ENCODE data around the gene GOLGA7B.

GOLGA7B gene

GRCh38 chr10:97898429-97898828, 48.8 kb downstream of the GOLGA7B start:
- no peak overlapping the region for H3K9ac ChIP-seq (ENCODE audit: low read length)
- H3K4me1 ChIP-seq (ENCODE audit: low read length) = no peaks in the 10 kb centered on the region
- no peaks in the 10 kb centered on the region for H3K9me3 ChIP-seq (ENCODE audit: insufficient read depth, low read length)
- H3K4me3 ChIP-seq (ENCODE audit: low read length) = no peak overlapping the region
- H3K79me2 ChIP-seq (ENCODE audit: low read length) = no peaks in the 10 kb centered on the region
- H2AFZ ChIP-seq (ENCODE audit: low read depth, low read length) = no peak overlapping the region
- no peak overlapping the region for H3K27ac ChIP-seq (ENCODE audit: low read length)
- no peaks in the 10 kb centered on the region for H3K36me3 ChIP-seq (replicated peaks; ENCODE audit: low read depth, low read length)
- no peak for TF ChIP-seq EZH2phosphoT487 (IDR thresholded peaks at IDR 0.05; ENCODE audit: low read depth)
- TF ChIP-seq CTCF (IDR thresholded peaks at IDR 0.05; ENCODE audit: low read depth, low read length) = no peak
- 0 out of 2 replicates have a peak, but pooled peaks cover 3% of the 10 kb centered on the region for H3K27me3 ChIP-seq (ENCODE audit: low read depth, low read length)
- no peak overlapping the region for H3K4me2 ChIP-seq (ENCODE audit: low read length)
- H4K20me1 ChIP-seq (ENCODE audit: insufficient read depth, low read length) = no peaks in the 10 kb centered on the region

GRCh38 chr10:97901381-97901780, 51.7 kb downstream of the GOLGA7B start:
- Histone ChIP-seq H4K20me1 (ENCODE audit: insufficient read depth, low read length) (no peaks in the 10 kb centered on the region), H3K27me3 (ENCODE audit: low read depth, low read length) (peaks cover under 1% of the 10 kb centered on the region; the same call in 1 of the 2 replicates), H3K27ac (ENCODE audit: low read length) (no peak overlapping the region), H3K36me3 (replicated peaks; ENCODE audit: low read depth, low read length) (no peaks in the 10 kb centered on the region), H3K9ac (ENCODE audit: low read length) (no peak overlapping the region), H3K9me3 (ENCODE audit: insufficient read depth, low read length) (no peaks in the 10 kb centered on the region), H3K4me2 (ENCODE audit: low read length) (no peak overlapping the region), H2AFZ (ENCODE audit: low read depth, low read length) (no peak overlapping the region), H3K4me3 (ENCODE audit: low read length) (no peak overlapping the region), H3K79me2 (ENCODE audit: low read length) (no peaks in the 10 kb centered on the region), H3K4me1 (ENCODE audit: low read length) (no peaks in the 10 kb centered on the region)
- TF ChIP-seq EZH2phosphoT487 (IDR thresholded peaks at IDR 0.05; ENCODE audit: low read depth) (no peak), CTCF (IDR thresholded peaks at IDR 0.05; ENCODE audit: low read depth, low read length) (no peak)

- H4K20me1 ChIP-seq (ENCODE audit: insufficient read depth, low read length) = no peaks in the 10 kb centered on the region
- no peak overlapping the region for H3K4me2 ChIP-seq (ENCODE audit: low read length)
- TF ChIP-seq EZH2phosphoT487 (IDR thresholded peaks at IDR 0.05; ENCODE audit: low read depth) = no peak
- TF ChIP-seq CTCF (IDR thresholded peaks at IDR 0.05; ENCODE audit: low read depth, low read length) = no peak
- H3K9me3 ChIP-seq (ENCODE audit: insufficient read depth, low read length) = no peaks in the 10 kb centered on the region
- H3K79me2 ChIP-seq (ENCODE audit: low read length) = no peaks in the 10 kb centered on the region
- H2AFZ ChIP-seq (ENCODE audit: low read depth, low read length) = no peak overlapping the region
- peaks cover 11% of the 10 kb centered on the region; the same call in 1 of the 2 replicates for H3K27me3 ChIP-seq (ENCODE audit: low read depth, low read length)
- H3K9ac ChIP-seq (ENCODE audit: low read length) = no peak overlapping the region
- no peaks in the 10 kb centered on the region for H3K36me3 ChIP-seq (replicated peaks; ENCODE audit: low read depth, low read length)
- no peaks in the 10 kb centered on the region for H3K4me1 ChIP-seq (ENCODE audit: low read length)
- H3K27ac ChIP-seq (ENCODE audit: low read length) = no peak overlapping the region
- no peak overlapping the region for H3K4me3 ChIP-seq (ENCODE audit: low read length)
Observed at GRCh38 chr10:97903128-97904017, 53.7 kb downstream of the GOLGA7B start.

- H2AFZ ChIP-seq (ENCODE audit: low read depth, low read length) = no peak overlapping the region
- TF ChIP-seq EZH2phosphoT487 (IDR thresholded peaks at IDR 0.05; ENCODE audit: low read depth) (no peak), CTCF (IDR thresholded peaks at IDR 0.05; ENCODE audit: low read depth, low read length) (no peak)
- no peaks in the 10 kb centered on the region for H4K20me1 ChIP-seq (ENCODE audit: insufficient read depth, low read length)
- no peak overlapping the region for H3K4me2 ChIP-seq (ENCODE audit: low read length)
- H3K4me3 ChIP-seq (ENCODE audit: low read length) = no peak overlapping the region
- peaks cover 11% of the 10 kb centered on the region; the same call in 1 of the 2 replicates for H3K27me3 ChIP-seq (ENCODE audit: low read depth, low read length)
- no peak overlapping the region for H3K9ac ChIP-seq (ENCODE audit: low read length)
- H3K9me3 ChIP-seq (ENCODE audit: insufficient read depth, low read length) = no peaks in the 10 kb centered on the region
- no peaks in the 10 kb centered on the region for H3K79me2 ChIP-seq (ENCODE audit: low read length)
- H3K27ac ChIP-seq (ENCODE audit: low read length) = no peak overlapping the region
- H3K4me1 ChIP-seq (ENCODE audit: low read length) = no peaks in the 10 kb centered on the region
- no peaks in the 10 kb centered on the region for H3K36me3 ChIP-seq (replicated peaks; ENCODE audit: low read depth, low read length)
Observed at GRCh38 chr10:97904018-97904381, 54.4 kb downstream of the GOLGA7B start.
